ENCODE results near the gene OR4A16.

DNA sequence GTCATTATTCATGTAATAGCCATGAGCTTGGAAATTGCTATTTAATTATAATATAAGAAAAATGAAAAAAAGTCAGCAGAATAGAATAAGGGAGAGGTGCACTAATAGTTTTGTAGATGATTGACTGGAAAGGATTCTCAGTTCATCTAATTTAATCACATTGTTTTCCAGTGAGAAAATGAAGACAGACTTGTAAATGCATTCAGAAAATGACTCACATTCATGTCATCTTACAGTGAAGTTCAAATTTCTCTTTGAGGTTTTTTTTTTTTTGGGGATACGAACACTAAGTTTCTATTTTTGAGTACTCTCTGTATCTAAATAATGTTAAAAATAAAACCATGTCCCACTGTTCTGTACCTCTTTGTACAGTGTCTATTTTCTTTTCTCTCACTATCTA lies 18.5 kb upstream of the OR4A16 start:
- TF ChIP-seq, protein P1, sequence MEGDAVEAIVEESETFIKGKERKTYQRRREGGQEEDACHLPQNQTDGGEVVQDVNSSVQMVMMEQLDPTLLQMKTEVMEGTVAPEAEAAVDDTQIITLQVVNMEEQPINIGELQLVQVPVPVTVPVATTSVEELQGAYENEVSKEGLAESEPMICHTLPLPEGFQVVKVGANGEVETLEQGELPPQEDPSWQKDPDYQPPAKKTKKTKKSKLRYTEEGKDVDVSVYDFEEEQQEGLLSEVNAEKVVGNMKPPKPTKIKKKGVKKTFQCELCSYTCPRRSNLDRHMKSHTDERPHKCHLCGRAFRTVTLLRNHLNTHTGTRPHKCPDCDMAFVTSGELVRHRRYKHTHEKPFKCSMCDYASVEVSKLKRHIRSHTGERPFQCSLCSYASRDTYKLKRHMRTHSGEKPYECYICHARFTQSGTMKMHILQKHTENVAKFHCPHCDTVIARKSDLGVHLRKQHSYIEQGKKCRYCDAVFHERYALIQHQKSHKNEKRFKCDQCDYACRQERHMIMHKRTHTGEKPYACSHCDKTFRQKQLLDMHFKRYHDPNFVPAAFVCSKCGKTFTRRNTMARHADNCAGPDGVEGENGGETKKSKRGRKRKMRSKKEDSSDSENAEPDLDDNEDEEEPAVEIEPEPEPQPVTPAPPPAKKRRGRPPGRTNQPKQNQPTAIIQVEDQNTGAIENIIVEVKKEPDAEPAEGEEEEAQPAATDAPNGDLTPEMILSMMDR (IDR thresholded peaks at IDR 0.05; ENCODE audit: low read depth, low read length, missing input control) = no peak
- TF ChIP-seq RAD21 (IDR thresholded peaks at IDR 0.05) = no peak
- no peak for TF ChIP-seq EGR1 (IDR thresholded peaks at IDR 0.05; ENCODE audit: low read depth in 2 of 2)
- TF ChIP-seq FOXA1 (IDR thresholded peaks at IDR 0.05) = no peak
- no peak for TF ChIP-seq FOXA2 (IDR thresholded peaks at IDR 0.05)
- TF ChIP-seq RXRA (IDR thresholded peaks at IDR 0.05) = no peak
- TF ChIP-seq, protein P2, sequence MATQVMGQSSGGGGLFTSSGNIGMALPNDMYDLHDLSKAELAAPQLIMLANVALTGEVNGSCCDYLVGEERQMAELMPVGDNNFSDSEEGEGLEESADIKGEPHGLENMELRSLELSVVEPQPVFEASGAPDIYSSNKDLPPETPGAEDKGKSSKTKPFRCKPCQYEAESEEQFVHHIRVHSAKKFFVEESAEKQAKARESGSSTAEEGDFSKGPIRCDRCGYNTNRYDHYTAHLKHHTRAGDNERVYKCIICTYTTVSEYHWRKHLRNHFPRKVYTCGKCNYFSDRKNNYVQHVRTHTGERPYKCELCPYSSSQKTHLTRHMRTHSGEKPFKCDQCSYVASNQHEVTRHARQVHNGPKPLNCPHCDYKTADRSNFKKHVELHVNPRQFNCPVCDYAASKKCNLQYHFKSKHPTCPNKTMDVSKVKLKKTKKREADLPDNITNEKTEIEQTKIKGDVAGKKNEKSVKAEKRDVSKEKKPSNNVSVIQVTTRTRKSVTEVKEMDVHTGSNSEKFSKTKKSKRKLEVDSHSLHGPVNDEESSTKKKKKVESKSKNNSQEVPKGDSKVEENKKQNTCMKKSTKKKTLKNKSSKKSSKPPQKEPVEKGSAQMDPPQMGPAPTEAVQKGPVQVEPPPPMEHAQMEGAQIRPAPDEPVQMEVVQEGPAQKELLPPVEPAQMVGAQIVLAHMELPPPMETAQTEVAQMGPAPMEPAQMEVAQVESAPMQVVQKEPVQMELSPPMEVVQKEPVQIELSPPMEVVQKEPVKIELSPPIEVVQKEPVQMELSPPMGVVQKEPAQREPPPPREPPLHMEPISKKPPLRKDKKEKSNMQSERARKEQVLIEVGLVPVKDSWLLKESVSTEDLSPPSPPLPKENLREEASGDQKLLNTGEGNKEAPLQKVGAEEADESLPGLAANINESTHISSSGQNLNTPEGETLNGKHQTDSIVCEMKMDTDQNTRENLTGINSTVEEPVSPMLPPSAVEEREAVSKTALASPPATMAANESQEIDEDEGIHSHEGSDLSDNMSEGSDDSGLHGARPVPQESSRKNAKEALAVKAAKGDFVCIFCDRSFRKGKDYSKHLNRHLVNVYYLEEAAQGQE (IDR thresholded peaks at IDR 0.05) = no peak
- TF ChIP-seq, protein P3, sequence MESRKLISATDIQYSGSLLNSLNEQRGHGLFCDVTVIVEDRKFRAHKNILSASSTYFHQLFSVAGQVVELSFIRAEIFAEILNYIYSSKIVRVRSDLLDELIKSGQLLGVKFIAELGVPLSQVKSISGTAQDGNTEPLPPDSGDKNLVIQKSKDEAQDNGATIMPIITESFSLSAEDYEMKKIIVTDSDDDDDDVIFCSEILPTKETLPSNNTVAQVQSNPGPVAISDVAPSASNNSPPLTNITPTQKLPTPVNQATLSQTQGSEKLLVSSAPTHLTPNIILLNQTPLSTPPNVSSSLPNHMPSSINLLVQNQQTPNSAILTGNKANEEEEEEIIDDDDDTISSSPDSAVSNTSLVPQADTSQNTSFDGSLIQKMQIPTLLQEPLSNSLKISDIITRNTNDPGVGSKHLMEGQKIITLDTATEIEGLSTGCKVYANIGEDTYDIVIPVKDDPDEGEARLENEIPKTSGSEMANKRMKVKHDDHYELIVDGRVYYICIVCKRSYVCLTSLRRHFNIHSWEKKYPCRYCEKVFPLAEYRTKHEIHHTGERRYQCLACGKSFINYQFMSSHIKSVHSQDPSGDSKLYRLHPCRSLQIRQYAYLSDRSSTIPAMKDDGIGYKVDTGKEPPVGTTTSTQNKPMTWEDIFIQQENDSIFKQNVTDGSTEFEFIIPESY (IDR thresholded peaks at IDR 0.05) = no peak
- no peak for TF ChIP-seq YY1 (IDR thresholded peaks at IDR 0.05)
- TF ChIP-seq GABPA (IDR thresholded peaks at IDR 0.05 in 1 of 2, conservative IDR thresholded peaks at IDR 0.05 in 1 of 2) = no peak
- no peak for TF ChIP-seq SP1 (IDR thresholded peaks at IDR 0.05)
- TF ChIP-seq TAF1 (conservative IDR thresholded peaks at IDR 0.05) = no peak
- TF ChIP-seq JUND (IDR thresholded peaks at IDR 0.05) = no peak
